Activated CD8-positive, alpha-beta T cell treated with anti-CD3 and anti-CD28 coated beads, Interleukin-2, amount 10 ng/mL, durations not matched to agents 7 days and 5 days (primary cell): Measurements from ENCODE around the gene C2orf74. TPM values are rescaled to one million over a fixed set of nuclear protein-coding genes. Genes with fewer than 3 reads are reported as not detected.
"Not testable (repeated sequence)": the region's sequence is repeated elsewhere in the genome, so short reads cannot be mapped to it uniquely, and the experiment has no call there.

Experiments
- ATAC-seq: fragments of 150-1000 bp; cut with Tn5 transposase; one replicate; pipeline ENCODE4 v1.10.0; 2021; ENCODE audit warnings: moderate library complexity
- CTCF ChIA-PET: fragments of 350-600 bp; sonication (Branson Sonifier 250); formaldehyde crosslinking; loops from one replicate; lab custom pipeline; 2021; ENCODE audit warnings: antibody characterized with exemption; lab: Charles Lee
- POLR2A ChIA-PET: fragments of 350-600 bp; sonication (Branson Sonifier 250); formaldehyde crosslinking; loops from one replicate; lab custom pipeline; 2021; ENCODE audit warnings: antibody characterized with exemption; lab: Charles Lee
- DNase-seq: peaks from one replicate; pipeline ENCODE4 v3.0.0-alpha.2; 2020
- H3K27ac Mint-ChIP-seq: one replicate; pipeline ENCODE4 v1.8.0; 2021; ENCODE audit warnings: mild to moderate bottlenecking, mixed read lengths
- H3K27me3 Mint-ChIP-seq: one replicate; pipeline ENCODE4 v1.8.0; 2021; ENCODE audit warnings: low read depth, mixed read lengths
- H3K36me3 Mint-ChIP-seq: one replicate; pipeline ENCODE4 v1.8.0; 2021; ENCODE audit warnings: low read depth, mixed read lengths
- H3K4me1 Mint-ChIP-seq: one replicate; pipeline ENCODE4 v1.8.0; 2021; ENCODE audit warnings: low read depth, mixed read lengths
- H3K4me3 Mint-ChIP-seq: one replicate; pipeline ENCODE4 v1.8.0; 2021; ENCODE audit warnings: mild to moderate bottlenecking, mixed read lengths
- H3K9me3 Mint-ChIP-seq: one replicate; pipeline ENCODE4 v1.8.0; 2022; ENCODE audit warnings: mixed read lengths; ENCODE audit not compliant: insufficient read depth
- total RNA-seq, 2 experiments: library from RNA; stranded (reverse); gene quantifications; one replicate each; pipeline ENCODE4 v1.2.3, GENCODE V29; 2021

Gene C2orf74
- 1 to 10 TPM; 8.4 to 8.8 TPM for total RNA-seq

DNA sequence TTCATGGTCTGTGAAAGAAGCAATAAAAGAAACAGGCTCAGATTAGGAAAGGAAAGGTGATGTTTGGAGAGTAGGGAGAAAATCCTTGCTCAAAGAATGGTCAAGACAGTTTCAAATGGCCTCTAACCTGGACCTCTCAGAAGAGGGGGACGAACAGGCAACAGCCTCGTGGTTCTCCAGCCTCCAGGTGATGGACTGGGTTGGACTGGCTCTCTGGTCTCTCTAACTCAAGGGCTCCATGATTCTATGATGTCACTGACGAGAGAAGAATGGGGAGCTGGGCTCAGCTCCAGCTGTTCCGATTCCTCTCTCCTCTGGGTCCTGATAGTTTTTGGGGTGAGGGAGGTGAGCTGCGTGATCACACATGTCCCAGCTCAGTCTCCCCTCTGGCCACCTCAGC is at the start of gene C2orf74:
C2orf74 (plus strand) TSS at position 301 of the 400 bp plus-strand sequence. CDS start 327 bp downstream, outside the sequence.
- peaks cover 47% of the 10 kb centered on the region for H3K36me3 Mint-ChIP-seq
- no peak within 1 kb of the TSS for H3K4me3 Mint-ChIP-seq
- peak within 1 kb of the TSS; percentile 20 for H3K27ac Mint-ChIP-seq
- peaks cover 3% of the 10 kb centered on the region for H3K4me1 Mint-ChIP-seq
- ATAC-seq = no peak
- no peaks in the 10 kb centered on the region for H3K27me3 Mint-ChIP-seq
- no peak for DNase-seq
- H3K9me3 Mint-ChIP-seq = no peaks in the 10 kb centered on the region
- CTCF ChIA-PET = interaction anchor here (1.3 kb wide), 1 partner anchor 14 kb away, joined by 3 read pairs; no protein-coding TSS in a partner anchor
- POLR2A ChIA-PET = interaction anchor here (0.8 kb wide), 1 partner anchor 16 kb away, joined by 3 read pairs; no protein-coding TSS in a partner anchor

DNA sequence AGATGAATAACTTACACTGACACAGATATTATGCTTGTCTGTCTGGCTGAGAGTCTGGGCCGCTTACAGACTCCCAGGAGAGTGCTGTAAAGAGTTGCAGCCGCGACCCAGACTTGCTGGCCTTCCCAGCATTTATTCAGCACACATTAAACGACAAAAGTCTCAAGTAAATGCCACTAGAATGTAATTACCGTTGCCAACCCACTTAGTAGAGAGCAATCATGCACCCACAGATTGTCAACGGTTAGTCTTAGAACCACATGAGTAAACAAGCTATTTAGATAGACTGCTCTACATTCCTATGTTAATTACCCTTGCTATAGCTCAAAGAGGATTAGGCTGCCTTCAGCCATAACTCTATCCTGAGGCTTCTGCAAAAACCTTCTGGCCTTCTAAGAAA is 47.8 kb upstream of the C2orf74 start:
- DNase-seq (no peak), ATAC-seq (no peak)
- H3K36me3 Mint-ChIP-seq = peaks cover 22% of the 10 kb centered on the region
- H3K4me1 Mint-ChIP-seq = no peaks in the 10 kb centered on the region
- H3K27ac Mint-ChIP-seq = no peak overlapping the region
- H3K4me3 Mint-ChIP-seq = no peak overlapping the region
- ChIA-PET CTCF (no interaction called here), POLR2A (no interaction called here)
- no peaks in the 10 kb centered on the region for H3K27me3 Mint-ChIP-seq
- peaks cover 8% of the 10 kb centered on the region for H3K9me3 Mint-ChIP-seq

DNA sequence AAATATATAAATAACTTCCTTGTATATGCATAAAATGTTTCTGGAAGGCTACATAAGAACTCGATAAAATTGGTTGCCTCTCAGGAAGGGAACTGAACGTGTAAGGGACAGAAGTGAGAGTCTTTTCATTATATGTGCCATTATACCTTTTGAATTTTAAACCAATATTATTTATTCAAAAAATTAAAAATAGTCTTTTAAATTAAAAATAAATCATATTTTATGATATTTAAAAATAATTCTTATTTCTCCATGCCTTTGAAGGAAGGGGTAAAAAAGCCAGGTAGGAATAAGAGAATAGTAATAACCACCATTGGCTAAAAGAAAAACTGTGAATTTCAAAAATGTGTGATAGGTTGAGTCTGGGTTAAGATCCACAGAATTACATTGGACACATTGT is 45.7 kb upstream of the C2orf74 start:
- DNase-seq (no peak), ATAC-seq (no peak)
- H3K36me3 Mint-ChIP-seq = peaks cover 20% of the 10 kb centered on the region
- H3K4me1 Mint-ChIP-seq = no peaks in the 10 kb centered on the region
- CTCF ChIA-PET = no interaction called here
- H3K27ac Mint-ChIP-seq = no peak overlapping the region
- H3K27me3 Mint-ChIP-seq = no peaks in the 10 kb centered on the region
- POLR2A ChIA-PET = no interaction called here
- H3K4me3 Mint-ChIP-seq = no peak overlapping the region
- H3K9me3 Mint-ChIP-seq = peaks cover 8% of the 10 kb centered on the region

DNA sequence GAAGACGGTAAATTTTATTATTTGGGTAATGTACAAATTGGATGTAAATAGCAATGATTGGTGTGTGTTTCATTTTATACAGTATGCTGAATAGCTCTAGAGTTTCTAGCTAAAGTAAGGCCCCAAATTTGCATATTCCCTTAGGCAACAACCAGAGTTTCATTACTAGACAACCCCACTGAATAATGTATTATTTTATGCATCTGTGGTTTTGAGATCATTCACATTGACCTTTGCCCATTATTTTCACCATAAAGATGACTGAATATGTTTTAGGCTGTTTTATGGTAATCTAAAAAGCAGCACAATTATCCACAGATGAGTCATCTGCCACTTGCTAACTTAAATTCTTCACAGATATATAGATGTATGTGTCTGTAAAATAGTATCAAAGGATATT is 44.5 kb upstream of the C2orf74 start:
- CTCF ChIA-PET = no interaction called here
- no peak overlapping the region for H3K4me3 Mint-ChIP-seq
- DNase-seq = no peak
- H3K36me3 Mint-ChIP-seq = peaks cover 20% of the 10 kb centered on the region
- H3K9me3 Mint-ChIP-seq = peaks cover 8% of the 10 kb centered on the region
- no peak overlapping the region for H3K27ac Mint-ChIP-seq
- H3K27me3 Mint-ChIP-seq = no peaks in the 10 kb centered on the region
- POLR2A ChIA-PET = interaction anchor here (0.5 to 0.6 kb wide), 2 partner anchors 75 to 335 kb away, joined by 3 read pairs; no protein-coding TSS in a partner anchor
- ATAC-seq = no peak
- no peaks in the 10 kb centered on the region for H3K4me1 Mint-ChIP-seq

DNA sequence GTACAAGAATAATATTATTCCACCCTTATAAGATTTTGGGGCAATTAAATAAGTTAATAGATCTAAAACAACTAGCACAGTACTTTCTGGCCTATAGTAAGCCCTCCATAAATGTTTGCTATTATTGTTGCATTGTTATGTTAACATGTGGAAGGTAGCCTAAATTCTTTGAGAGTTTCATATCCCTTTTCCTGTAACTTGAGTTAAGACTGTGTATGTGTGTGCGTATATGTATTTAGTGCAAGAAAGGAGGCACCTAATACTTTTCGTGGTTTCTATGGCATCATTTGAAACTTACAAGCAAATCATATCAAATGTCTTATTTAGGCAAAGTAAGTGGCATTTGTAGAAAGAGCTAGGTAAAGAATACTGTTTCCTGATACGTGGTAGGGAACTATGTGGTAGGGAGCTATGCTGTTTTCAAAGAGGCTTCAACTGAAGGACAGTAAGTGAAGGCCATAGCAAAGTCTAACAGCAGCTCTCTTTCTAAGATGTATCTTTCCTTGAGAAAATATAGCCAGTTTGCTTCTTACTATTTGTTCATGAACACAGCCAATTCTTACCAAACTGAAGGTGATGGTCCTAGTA is 36.8 kb upstream of the C2orf74 start:
- no peak overlapping the region for H3K27ac Mint-ChIP-seq
- ChIA-PET POLR2A (no interaction called here), CTCF (no interaction called here)
- ATAC-seq (no peak), DNase-seq (no peak)
- H3K9me3 Mint-ChIP-seq = no peaks in the 10 kb centered on the region
- no peaks in the 10 kb centered on the region for H3K27me3 Mint-ChIP-seq
- no peaks in the 10 kb centered on the region for H3K4me1 Mint-ChIP-seq
- H3K36me3 Mint-ChIP-seq = no peaks in the 10 kb centered on the region
- no peak overlapping the region for H3K4me3 Mint-ChIP-seq

DNA sequence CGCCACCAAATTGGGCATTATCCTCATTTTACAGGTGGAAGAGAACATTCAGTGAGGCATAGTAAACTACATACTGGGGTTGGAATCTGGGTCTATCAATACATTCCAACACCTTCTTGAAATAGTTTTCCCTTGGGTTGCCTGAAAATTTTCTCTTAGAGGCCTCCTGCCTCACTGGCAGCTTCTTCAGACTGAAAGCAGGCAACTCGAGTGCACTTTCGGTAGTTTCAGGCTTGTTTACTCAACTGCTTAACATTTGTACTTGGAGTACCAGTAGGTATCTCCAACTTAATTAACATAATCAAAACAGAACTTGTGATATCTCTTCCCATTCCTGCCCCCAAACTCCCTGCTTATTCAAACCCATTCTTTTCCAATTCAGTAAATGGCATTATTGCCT is 36.2 kb upstream of the C2orf74 start:
- CTCF ChIA-PET = no interaction called here
- Mint-ChIP-seq H3K4me1 (no peaks in the 10 kb centered on the region), H3K27ac (no peak overlapping the region), H3K36me3 (no peaks in the 10 kb centered on the region), H3K4me3 (no peak overlapping the region), H3K27me3 (peaks cover under 1% of the 10 kb centered on the region), H3K9me3 (no peaks in the 10 kb centered on the region)
- POLR2A ChIA-PET = no interaction called here
- no peak for ATAC-seq
- DNase-seq = no peak

DNA sequence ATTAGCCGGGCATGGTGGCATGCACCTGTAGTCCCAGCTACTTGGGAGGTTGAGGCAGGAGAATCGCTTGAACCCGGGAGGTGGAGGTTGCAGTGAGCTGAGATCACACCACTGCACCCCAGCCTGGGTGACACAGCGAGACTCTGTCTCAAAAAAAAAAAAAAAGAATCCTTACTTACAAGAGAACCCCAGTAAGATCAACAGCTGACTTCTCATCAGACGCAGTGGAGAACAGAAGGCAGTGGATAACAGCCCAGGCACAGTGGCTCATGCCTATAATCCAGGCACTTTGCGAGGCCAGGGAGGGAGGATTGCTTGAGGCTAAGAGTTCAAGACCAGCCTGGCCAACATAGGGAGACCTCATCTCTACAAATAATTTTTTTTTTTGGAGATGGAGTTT is 33.9 kb upstream of the C2orf74 start:
- POLR2A ChIA-PET, H3K9me3 Mint-ChIP-seq, H3K27me3 Mint-ChIP-seq, H3K4me3 Mint-ChIP-seq, ATAC-seq, H3K27ac Mint-ChIP-seq, DNase-seq, H3K36me3 Mint-ChIP-seq, H3K4me1 Mint-ChIP-seq: not testable (repeated sequence)
- CTCF ChIA-PET = interaction anchor here (0.9 kb wide), 1 partner anchor 127 kb away, joined by 3 read pairs; no protein-coding TSS in a partner anchor

DNA sequence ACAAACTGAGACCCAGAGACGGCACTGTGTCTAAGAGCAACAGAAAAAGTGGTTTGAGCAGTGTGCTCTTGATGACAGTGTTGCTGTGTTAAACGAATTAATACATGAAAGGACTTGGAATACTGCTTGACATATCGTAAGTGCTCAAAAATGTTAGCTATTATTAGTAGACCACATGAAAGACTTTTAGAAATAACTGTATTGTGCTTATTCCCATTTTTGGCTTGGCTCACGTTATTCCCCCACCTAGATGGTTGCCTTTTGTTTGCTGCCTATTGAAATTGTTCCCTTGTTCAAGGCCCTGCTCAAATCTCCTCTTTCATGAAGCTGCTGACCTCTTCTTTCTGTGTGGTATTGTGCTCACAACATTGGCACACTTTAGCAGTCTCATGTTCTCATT is 27.8 kb upstream of the C2orf74 start:
- POLR2A ChIA-PET = no interaction called here

GRCh38 chr2:61135510-61135909 is 26.5 kb upstream of the C2orf74 start:
- ATAC-seq (no peak), DNase-seq (no peak)
- ChIA-PET CTCF (interaction anchor here (0.6 to 1.3 kb wide), 10 partner anchors 9 to 523 kb away, joined by 3 to 7 read pairs (median 4); no protein-coding TSS in a partner anchor), POLR2A (interaction anchor here (1.1 kb wide), 1 partner anchor 41 kb away, joined by 3 read pairs; no protein-coding TSS in a partner anchor)
- Mint-ChIP-seq H3K4me3 (no peak overlapping the region), H3K27ac (no peak overlapping the region), H3K4me1 (peaks cover 2% of the 10 kb centered on the region), H3K27me3 (peaks cover 10% of the 10 kb centered on the region), H3K9me3 (no peaks in the 10 kb centered on the region), H3K36me3 (no peaks in the 10 kb centered on the region)

More for the DNA sequence above, 27.8 kb upstream of the C2orf74 start:
- ATAC-seq = no peak
- Mint-ChIP-seq H3K4me3 (no peak overlapping the region), H3K4me1 (peaks cover 2% of the 10 kb centered on the region), H3K27ac (no peak overlapping the region), H3K36me3 (no peaks in the 10 kb centered on the region), H3K9me3 (no peaks in the 10 kb centered on the region), H3K27me3 (peaks cover 10% of the 10 kb centered on the region)
- CTCF ChIA-PET = no interaction called here
- no peak for DNase-seq

GRCh38 chr2:61138859-61139258 is 23.1 kb upstream of the C2orf74 start:
- Mint-ChIP-seq H3K9me3 (no peaks in the 10 kb centered on the region), H3K36me3 (peaks cover 7% of the 10 kb centered on the region), H3K4me1 (peaks cover 2% of the 10 kb centered on the region), H3K4me3 (no peak overlapping the region), H3K27ac (no peak overlapping the region), H3K27me3 (peaks cover 2% of the 10 kb centered on the region)
- ChIA-PET CTCF (no interaction called here), POLR2A (no interaction called here)
- ATAC-seq (no peak), DNase-seq (no peak)

- Mint-ChIP-seq H3K36me3 (peaks cover 13% of the 10 kb centered on the region), H3K27ac (no peak overlapping the region), H3K4me1 (peaks cover 3% of the 10 kb centered on the region), H3K27me3 (peaks cover 2% of the 10 kb centered on the region), H3K9me3 (no peaks in the 10 kb centered on the region), H3K4me3 (no peak overlapping the region)
- POLR2A ChIA-PET = no interaction called here
- ATAC-seq = no peak
- CTCF ChIA-PET = no interaction called here
- no peak for DNase-seq
Measured at GRCh38 chr2:61141151-61141550, 20.8 kb upstream of the C2orf74 start.

- Mint-ChIP-seq H3K4me3 (peak overlapping the region; percentile 86), H3K27ac (peak overlapping the region; percentile 89), H3K9me3 (no peaks in the 10 kb centered on the region), H3K36me3 (peaks cover 17% of the 10 kb centered on the region), H3K27me3 (no peaks in the 10 kb centered on the region), H3K4me1 (peaks cover 5% of the 10 kb centered on the region)
- DNase-seq (peak; percentile 95), ATAC-seq (peak; percentile 98)
- POLR2A ChIA-PET = interaction anchor here (1.0 to 1.7 kb wide), 4 partner anchors 11 to 393 kb away, joined by 3 to 21 read pairs (median 4); partner anchors contain the start of gene XPO1
- CTCF ChIA-PET = interaction anchor here (0.9 to 1.6 kb wide), 4 partner anchors 9 to 266 kb away, joined by 3 to 6 read pairs (median 3); no protein-coding TSS in a partner anchor
Measured at GRCh38 chr2:61144697-61145268, 17.2 kb upstream of the C2orf74 start.
